Mammary epithelial cell (primary cell): ENCODE measurements around the gene WLS.

ENCODE experiments used
- CTCF ChIP-seq, 2 donors: IDR thresholded peaks in 1 of 2; conservative IDR thresholded peaks in 1 of 2; 2 replicates each; pipeline ENCODE4 v1.5.1; 2011 to 2012; ENCODE audit warnings: inconsistent platforms in 2 of 2, low read length in 2 of 2, mild to moderate bottlenecking in 2 of 2, control low read depth in 1 of 2, low read depth in 1 of 2; ENCODE audit not compliant: insufficient read depth in 1 of 2; ENCODE audit errors: extremely low read depth in 1 of 2
- EZH2 ChIP-seq: IDR thresholded peaks from 2 replicates; pipeline ENCODE4 v1.6.1; 2012; ENCODE audit warnings: low read length, inconsistent platforms, borderline replicate concordance

GRCh38 chr1:68175621-68176398 is 56.5 kb downstream of the WLS start:
- TF ChIP-seq EZH2 (no peak), CTCF (conservative IDR thresholded peaks at IDR 0.05 in 1 of 2, IDR thresholded peaks at IDR 0.05 in 1 of 2; ENCODE audit: extremely low read depth in 1 of 2, insufficient read depth in 1 of 2, low read depth in 1 of 2, low read length in 2 of 2) (no peak)
